DMS153 (cell line): ENCODE measurements around the gene SPATA31C1.
"Not testable (repeated sequence)": the region's sequence is repeated elsewhere in the genome, so short reads cannot be mapped to it uniquely, and the experiment has no call there.

Source experiments
- DNase-seq: peaks from one replicate; lab custom pipeline; 2025; lab: John Stamatoyannopoulos, UW

Gene SPATA31C1

GRCh38 chr9:87917662-87918061 lies at the start of gene SPATA31C1:
Gene SPATA31C1 (plus strand): TSS chr9:87917962.
- DNase-seq, result not testable (repeated sequence)

DNA sequence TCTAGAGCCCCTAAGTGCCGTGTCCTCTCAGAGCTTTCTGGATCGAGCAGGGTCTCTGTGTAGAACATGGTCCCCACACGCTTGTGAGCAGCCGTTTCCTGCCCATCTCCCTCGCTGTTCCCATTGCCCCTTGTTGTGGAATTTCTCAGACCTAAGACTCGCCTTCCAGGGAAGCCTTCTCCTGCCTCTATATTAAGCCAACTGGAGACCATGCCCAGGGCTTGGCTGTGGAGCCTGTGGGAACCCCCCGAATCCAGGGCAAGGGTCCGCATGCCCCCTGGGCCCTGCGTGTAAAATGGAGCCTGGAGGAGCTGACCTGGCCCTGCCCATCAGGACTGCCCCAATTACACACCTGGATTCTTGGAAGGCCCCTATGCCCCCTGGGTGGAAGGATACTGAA lies 49.6 kb upstream of the SPATA31C1 start:
- DNase-seq, result no peak

DNA sequence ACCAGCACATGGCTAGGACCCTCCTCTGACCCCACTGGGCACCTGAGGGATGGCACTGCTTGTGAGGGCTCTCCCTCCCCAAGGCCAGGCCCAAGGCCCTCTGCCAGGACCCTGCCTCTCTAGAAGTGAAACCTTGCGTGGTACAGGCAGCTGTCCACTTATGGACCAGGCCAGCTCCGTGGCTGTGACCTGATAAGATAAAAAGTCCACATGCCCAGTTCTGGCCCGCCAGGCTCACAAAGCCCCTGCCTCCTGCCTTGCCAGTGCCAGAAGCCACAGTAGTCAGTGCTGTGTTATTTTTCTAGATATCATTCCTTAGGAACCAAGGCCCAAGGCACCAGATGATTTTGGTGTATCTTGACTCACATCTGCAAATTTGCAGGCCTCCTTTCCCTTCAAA lies 49.1 kb upstream of the SPATA31C1 start:
- DNase-seq, result no peak

- no peak for DNase-seq
Observed at GRCh38 chr9:87869082-87869481, 48.7 kb upstream of the SPATA31C1 start.

DNA sequence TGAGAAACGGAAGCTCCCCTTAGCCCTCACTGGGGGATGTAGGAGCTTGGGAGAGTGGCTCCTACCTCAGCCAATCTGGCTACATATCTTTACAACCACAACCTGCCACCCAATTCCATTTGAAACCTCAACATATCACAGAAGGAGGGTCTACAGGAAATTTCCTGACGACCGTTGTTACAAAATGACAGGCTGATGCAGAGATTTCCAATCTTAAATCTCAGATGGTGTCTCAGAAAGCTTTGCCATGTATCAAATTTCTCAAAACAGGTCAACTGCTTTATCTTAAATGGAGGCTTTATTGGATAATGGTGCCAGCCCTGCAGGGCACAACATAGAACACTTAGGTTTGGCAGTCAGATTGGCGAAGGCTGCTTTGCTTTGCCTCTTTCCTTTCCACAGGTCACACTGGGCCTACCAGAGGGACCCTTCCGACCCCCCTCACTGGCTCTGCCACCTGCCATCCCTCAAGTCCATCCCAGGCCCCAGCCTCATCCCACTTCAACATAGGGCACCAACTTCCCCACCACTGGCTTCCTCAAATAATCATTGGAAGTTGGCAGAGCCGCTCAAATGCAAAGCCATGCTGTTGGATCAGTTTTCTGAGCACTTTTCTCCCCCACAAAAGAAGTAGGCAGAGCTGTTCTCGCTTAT lies 46.2 kb upstream of the SPATA31C1 start:
- no peak for DNase-seq

DNA sequence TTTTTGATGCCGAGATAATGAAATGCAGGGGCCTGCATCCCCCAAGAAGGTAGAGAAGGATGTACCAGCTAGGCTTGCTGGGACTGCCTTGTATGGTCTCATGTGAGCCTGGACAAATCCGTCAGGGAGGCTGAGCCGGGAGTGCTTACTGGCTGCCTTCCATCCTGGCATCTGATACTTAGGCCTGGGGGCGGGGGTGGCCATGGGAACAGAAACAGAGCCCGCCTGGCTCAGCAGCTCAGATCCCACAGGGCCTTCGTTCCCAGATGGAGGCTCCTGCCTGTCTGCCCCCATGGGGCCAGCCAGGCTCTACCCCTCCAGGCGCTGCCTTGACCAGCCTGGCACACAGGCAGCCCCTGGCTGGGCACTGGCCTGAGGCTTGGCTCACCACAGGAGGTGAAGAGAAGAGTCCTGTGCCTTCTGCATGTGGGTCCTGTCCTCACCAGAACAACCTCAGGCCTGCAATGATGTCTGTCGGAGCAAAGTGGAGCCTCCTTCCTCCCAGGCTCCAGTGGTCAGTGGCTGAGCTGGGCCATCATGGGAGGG lies 45.6 kb upstream of the SPATA31C1 start:
- DNase-seq, result no peak

DNA sequence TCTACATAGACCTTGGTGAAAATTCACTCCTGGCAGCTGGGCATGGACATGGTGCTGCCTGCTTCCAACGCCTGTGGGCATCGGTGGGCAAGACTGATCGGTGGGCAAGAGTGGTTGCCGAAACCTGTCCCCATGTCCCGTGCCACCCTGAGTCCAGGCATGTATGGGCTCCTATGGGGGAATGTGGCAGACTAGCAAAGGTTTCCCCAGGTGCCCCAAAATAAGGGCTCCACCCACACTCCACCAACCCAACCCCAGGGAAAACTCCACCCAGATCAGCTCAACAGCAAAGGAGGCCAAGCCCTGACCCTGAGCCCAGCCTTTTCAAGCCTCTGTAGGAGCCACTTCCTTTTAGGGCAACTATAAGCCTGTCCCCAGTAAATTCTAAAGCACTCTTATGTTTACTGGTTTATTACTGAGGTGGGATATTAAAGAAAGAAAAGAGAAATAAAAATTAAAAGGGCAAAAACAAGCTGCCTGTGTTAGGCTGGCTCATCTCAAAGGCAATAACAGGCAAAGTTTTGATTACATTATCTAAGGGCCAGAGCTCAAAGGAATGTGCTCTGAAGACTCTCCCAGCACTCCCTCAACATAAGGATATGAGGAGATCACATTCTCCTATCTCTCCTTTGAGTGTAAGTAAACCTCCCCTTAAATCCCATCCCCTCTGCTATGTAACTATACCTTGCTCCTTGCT lies 44.0 kb upstream of the SPATA31C1 start:
- DNase-seq, result no peak

GRCh38 chr9:87874304-87874623 lies 43.5 kb upstream of the SPATA31C1 start:
- DNase-seq, result no peak

GRCh38 chr9:87875060-87875459 lies 42.7 kb upstream of the SPATA31C1 start:
- no peak for DNase-seq

DNA sequence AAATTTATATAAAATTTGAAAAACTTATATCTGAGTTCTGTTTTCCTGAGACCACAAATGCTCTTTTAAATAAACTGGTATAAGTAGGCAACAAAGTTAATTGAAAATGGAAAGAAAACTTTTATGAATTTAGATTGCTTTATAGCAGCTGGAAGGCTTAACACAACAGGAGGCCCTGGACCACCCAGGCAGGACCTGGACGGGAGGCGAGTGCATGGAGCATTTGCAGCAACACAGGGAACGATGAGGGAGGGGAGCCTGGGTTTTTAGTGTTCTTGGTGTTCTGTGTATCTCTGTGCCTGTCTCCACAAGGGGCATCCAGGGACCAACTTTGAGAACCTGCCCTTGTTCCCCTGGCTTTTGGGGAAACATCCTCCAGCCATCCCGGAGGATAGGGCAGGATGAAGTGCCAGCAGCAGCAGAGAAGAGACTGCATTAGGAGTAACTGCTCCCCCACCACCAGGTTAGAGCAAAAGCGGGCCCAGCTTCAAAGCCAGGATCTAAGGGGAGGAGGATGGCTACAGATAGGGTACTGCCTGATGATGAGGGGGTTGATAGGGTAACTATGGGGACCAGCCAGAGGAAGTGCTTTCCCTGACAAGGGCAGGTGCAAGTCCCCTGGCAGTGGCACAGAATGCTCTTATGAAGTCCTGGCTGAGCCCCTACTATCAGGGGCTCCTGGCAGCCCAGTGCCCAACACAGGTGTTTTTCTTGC lies 41.8 kb upstream of the SPATA31C1 start:
- no peak for DNase-seq

- DNase-seq, result no peak
Observed at GRCh38 chr9:87876708-87877107, 41.1 kb upstream of the SPATA31C1 start.

DNA sequence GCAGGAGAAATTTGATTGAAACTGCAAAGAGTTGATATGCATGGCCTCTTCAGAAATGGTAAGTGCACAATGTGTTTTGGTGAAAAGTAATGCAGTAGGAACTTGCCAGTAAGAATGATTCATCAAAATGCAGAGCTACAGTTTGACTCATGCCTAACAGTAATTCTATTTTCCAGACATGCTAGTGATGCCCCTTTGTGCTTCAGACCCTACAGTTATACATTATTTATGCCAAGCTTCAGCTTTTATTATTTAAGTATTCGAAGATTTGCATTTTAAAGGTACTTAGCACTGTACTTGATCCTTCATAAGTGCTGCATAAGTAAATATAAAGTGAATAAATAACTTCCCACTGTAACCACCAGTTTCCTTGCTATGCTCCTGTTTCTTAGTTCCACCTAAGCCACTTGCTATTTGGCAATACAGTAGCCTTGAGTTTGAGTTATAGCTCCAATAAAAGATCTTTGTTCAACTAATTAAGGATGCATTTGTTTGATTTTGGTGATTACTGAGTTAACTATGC lies 38.7 kb upstream of the SPATA31C1 start:
- DNase-seq, result no peak

- no peak for DNase-seq
Observed at GRCh38 chr9:87880116-87880515, 37.6 kb upstream of the SPATA31C1 start.

DNA sequence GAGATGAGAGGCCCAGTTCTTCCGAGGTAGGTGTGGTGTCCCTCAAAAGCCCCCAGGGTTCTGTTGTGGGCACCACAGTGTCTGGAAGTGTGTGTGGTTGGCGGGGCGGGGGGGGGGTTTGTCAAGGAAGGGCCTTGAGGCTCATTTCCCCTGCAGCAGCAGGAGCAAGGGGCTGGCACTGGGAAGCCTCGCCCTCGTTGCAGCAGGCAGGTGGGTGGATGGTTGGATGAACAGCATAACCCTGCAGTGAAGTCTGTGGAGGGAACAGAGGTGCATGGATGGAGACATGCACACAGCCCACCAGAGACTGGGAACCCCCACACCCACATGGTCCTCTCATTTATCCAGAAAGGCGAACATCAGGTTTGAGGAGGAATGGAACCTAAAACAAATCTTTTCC lies 37.1 kb upstream of the SPATA31C1 start:
- DNase-seq, result no peak

GRCh38 chr9:87882627-87883026 lies 35.1 kb upstream of the SPATA31C1 start, which contains the start of gene SPATA31E1:
Gene SPATA31E1 (plus strand): TSS chr9:87882877. CDS start chr9:87882892, 15 bp downstream.
- DNase-seq, result no peak

DNA sequence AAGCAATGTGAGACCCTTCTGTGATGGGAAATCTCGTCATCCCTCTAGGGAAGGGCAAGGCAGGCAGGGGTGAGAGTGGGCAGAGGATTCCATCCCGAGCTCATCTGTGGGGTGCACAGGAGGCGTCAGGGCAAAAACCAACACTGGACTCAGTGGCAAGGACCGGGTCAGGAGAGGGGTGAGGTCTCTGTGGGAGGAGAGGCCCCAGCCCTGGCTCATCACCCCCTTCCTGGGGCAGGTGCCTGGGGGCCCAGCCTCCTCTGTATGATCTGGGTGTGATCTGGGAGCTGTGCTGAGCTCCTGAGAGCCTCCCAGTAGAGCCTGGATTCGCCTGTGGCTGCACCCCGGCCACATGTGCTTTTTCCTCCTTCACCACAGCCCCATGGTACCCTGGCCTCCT lies 34.5 kb upstream of the SPATA31C1 start:
- DNase-seq, result no peak

DNA sequence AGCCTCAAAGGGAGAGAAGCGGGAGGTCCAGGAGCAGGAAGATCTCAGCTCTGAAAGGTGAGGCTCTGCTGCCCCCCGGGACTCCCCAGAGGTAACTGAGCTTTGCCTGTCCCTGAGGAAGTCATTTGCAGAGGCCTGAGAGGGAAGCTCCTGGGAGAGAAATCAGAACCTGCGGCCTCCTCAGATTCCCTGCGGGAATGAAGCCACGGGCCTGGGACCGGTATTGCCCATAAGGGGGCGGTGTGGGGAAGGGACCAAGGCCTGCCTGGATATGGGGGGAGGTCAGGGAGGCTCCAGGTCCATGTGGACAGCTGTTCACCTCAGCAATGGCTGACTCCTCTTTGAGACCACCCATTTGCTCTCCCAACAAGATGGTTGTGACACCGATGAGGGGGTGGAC lies 33.8 kb upstream of the SPATA31C1 start:
- DNase-seq, result no peak

DNA sequence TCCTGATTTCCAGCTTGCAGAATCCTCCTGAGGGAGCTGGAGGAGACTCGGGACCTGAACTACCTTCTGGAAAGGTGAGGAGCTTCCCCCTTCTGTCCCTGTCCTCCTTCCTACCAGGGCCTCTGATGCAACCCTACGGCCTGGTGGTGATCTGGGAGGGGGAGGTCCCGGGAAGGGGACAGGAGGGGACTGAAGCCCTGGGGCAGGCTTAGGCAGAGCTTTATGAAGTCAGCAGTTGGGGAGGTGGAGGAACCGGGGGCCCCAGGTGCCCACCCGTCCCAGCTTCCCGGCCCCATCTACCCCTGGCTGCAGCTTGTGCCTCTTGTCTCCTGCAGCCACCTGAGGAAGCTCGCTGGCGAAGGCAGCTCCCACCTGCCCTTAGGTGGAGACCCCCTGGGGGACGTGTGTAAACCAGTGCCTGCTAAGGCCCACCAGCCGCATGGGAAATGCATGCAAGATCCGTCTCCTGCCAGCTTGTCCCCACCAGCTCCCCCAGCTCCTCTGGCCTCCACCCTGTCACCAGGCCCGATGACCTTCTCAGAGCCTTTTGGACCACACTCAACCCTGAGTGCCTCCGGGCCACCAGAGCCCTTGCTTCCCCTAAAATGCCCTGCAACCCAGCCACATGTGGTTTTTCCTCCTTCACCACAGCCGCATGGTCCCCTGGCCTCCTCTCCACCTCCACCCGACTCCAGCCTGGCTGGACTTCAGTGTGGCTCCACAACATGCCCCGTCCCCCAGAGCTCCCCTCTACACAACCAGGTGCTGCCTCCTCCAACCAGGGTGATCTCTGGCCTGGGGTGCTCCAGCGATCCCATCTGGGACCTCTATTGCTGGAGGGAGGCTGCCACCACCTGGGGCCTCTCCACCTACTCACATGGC lies 32.9 kb upstream of the SPATA31C1 start:
- DNase-seq, result no peak

DNA sequence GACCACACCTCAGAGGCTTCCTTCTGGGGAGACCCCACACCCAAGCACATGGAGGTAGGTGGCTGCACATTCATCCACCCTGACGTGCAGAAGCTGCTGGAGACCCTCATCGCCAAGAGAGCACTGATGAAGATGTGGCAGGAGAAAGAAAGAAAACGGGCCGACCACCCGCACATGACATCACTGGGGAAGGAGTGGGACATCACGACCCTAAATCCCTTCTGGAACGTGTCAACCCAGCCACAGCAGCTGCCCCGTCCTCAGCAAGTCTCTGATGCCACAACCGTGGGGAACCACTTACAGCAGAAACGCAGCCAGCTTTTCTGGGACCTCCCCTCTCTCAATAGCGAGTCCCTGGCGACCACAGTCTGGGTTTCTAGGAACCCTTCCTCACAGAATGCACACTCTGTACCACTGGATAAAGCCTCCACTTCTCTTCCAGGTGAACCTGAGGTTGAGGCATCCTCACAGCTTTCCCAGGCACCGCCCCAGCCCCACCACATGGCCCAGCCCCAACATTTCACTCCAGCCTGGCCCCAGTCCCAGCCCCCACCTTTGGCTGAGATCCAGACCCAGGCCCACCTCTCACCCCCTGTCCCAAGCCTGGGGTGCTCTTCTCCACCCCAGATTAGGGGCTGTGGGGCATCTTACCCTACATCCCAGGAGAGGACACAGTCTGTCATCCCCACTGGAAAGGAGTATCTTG lies 32.1 kb upstream of the SPATA31C1 start:
- no peak for DNase-seq

- DNase-seq, result no peak
Observed at GRCh38 chr9:87886210-87886932, 31.4 kb upstream of the SPATA31C1 start.
